Panc1 (cell line): ENCODE results near the gene SUSD6.

Source experiments
- CTCF ChIP-seq: fragments of 450-650 bp; IDR thresholded peaks from 2 replicates; pipeline ENCODE4 v1.5.1; 2017; ENCODE audit warnings: mild to moderate bottlenecking
- POLR2AphosphoS5 ChIP-seq: IDR thresholded peaks from 2 replicates; pipeline ENCODE4 v1.6.1; 2012; ENCODE audit warnings: mild to moderate bottlenecking, low read depth, low read length, moderate library complexity
- REST ChIP-seq, 2 experiments: IDR thresholded peaks; 2 replicates each; pipeline ENCODE4 v1.6.1; 2011 to 2012; ENCODE audit warnings: low read depth in 2 of 2, control low read depth in 1 of 2, low read length in 1 of 2, mild to moderate bottlenecking in 1 of 2, moderate library complexity in 1 of 2; ENCODE audit not compliant: insufficient read depth in 1 of 2
- SIN3A ChIP-seq: IDR thresholded peaks from 2 replicates; pipeline ENCODE4 v1.6.1; 2012; ENCODE audit warnings: low read depth, mild to moderate bottlenecking, low read length, moderate library complexity, borderline replicate concordance; ENCODE audit not compliant: insufficient read depth
- TCF7L2 ChIP-seq: IDR thresholded peaks from 2 replicates; pipeline ENCODE4 v1.6.1; 2011; ENCODE audit warnings: mild to moderate bottlenecking, low read depth, low read length, inconsistent platforms

GRCh38 chr14:69682136-69682535 is 70.7 kb downstream of the SUSD6 start:
- TF ChIP-seq CTCF (no peak), REST (IDR thresholded peaks at IDR 0.05; ENCODE audit: insufficient read depth in 1 of 2, low read depth in 2 of 2, low read length in 1 of 2) (no peak), POLR2AphosphoS5 (no peak), SIN3A (no peak), TCF7L2 (no peak)
